GM19023 (cell line): ENCODE measurements around the gene RGS1.

ENCODE experiments used
- ATAC-seq: cut with Tn5 transposase; IDR thresholded peaks from one replicate; pipeline ENCODE4 v1.9.1; 2021; ENCODE audit warnings: mild to moderate bottlenecking, moderate library complexity; ENCODE audit not compliant: unreplicated experiment

Gene RGS1

DNA sequence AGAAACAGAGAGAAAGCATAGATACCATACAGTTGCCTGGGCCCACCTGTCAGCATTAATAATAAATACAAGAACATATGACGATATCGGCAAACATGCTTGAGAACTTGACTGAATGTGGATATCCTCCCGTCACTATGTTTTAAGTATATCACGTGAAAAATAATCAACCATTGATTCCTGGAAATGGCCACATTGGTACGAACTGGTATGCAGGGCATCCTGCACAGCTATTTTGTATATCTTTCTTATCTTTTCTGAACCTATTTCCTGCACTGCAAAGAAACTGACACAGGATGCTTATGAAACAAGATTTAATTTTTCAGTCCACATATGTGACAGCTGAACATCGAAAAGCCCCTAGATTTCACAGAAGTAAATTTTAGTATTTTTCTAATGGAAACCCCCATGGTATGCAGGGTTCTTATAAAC is 22.8 kb upstream of the RGS1 start:
- ATAC-seq, result no peak

- no peak for ATAC-seq
Measured at GRCh38 chr1:192553741-192554140, 21.8 kb upstream of the RGS1 start.

GRCh38 chr1:192554904-192555303 is 20.7 kb upstream of the RGS1 start:
- no peak for ATAC-seq

DNA sequence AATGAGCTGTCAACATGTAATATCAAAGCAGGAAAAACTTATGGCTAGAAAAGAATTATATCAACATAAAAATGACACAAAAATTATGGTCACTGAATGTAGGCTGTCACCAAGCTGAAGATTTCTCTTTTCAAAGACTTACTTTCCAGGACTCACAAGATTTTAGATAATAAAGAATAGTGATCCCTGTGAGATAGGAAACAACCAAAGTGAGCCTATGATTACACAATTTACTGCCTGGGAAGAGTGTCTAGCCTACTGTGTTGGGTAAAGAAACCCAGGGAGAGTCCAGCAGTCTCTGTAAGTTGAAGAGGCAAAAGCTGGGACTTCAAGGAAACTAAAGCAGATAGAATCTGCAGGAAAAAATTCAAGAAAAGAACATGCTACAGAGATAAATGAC is 20.2 kb upstream of the RGS1 start:
- ATAC-seq, result no peak

GRCh38 chr1:192557841-192558595 is 17.6 kb upstream of the RGS1 start:
- ATAC-seq, result no peak

DNA sequence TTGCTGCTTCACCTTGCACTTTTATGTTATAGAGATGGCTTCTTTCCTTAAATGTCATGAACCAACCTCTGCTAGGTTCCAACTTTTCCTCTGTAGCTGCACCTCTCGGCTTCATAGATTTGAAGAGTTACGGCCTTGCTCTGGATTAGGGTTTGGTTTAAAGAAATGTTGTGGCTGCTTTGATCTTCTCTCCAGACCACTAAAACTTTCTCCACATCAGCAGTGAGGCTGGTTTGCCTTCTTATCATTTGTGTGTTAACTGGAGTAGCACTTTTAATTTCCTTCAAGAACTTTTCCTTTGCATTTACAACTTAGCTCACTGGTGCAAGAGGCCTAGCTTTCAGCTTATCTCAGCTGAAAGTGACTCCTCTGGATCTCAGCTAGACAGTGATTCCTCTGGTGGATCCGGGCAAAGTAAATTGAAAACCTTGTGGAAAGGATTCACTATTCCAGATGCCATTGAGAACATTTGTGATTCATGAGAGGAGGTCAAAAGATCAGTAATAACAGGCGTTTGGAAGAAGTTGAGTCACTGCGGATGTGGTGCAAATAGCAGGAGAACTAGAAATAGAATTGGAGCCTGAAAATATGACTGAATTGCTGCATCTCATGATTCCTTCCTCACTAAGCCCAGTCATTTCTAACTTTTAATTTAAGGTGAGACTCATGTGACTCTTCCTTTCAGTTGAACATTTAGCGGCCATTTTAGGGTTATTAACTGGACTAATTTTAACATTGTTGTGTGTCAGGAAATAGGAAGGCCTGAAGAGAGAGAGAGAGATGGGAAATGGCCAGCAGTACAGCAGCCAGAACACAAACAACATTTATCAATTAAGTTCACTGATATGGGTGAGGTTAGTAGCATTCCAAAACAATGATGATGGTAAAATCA is 16.2 kb upstream of the RGS1 start:
- ATAC-seq, result peak; percentile 59

GRCh38 chr1:192561301-192561700 is 14.3 kb upstream of the RGS1 start:
- no peak for ATAC-seq

GRCh38 chr1:192563129-192563528 is 12.4 kb upstream of the RGS1 start:
- ATAC-seq, result no peak

DNA sequence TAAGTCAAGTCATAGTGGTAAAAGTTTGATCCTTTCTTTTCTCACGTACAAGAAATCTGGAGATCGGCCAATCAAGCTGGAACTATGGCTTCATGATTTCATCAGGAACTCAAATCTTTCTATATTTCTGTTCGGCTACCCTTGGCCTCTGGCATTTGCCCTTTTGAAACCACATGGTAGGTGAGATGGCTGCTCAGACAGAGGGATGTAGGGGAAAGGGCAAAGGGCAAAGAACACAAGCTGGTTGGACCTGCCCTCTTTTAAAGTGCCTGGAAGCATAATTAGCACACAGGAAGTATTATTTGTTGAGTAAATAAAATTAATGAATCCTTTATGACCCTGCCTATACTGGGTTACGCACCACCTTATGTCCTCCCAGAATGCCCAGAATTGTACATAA is 11.5 kb upstream of the RGS1 start:
- no peak for ATAC-seq

GRCh38 chr1:192565946-192566345 is 9.6 kb upstream of the RGS1 start:
- no peak for ATAC-seq

DNA sequence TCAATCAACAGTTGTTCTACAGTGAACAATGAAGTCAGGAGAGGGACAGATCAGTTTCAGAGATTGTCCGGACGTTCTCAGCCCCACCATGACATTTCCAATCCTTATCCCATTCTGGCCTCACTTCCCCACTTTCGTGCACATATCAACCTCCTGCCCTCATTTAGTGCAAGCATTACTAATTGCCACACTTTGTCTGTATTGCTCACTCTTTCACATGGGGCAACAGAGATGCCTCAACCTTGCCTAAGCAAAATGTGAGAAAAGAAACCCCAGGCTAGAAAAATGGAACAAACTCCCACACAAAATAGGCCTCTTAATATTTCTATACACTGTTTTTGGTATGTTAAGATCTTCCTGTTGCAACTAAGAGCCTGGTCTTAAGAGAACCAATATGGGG is 8.9 kb upstream of the RGS1 start:
- no peak for ATAC-seq

- ATAC-seq, result no peak
Measured at GRCh38 chr1:192568063-192568462, 7.5 kb upstream of the RGS1 start.

GRCh38 chr1:192571668-192572067 is 3.9 kb upstream of the RGS1 start:
- ATAC-seq, result no peak

GRCh38 chr1:192573499-192573898 is 2.1 kb upstream of the RGS1 start:
- ATAC-seq, result no peak

- ATAC-seq, result no peak
Measured at GRCh38 chr1:192574073-192574472, 1.5 kb upstream of the RGS1 start.

GRCh38 chr1:192576190-192577144 is 894 bp downstream of the RGS1 start:
- no peak for ATAC-seq

GRCh38 chr1:192577145-192578140 is 1.9 kb downstream of the RGS1 start:
- no peak for ATAC-seq

DNA sequence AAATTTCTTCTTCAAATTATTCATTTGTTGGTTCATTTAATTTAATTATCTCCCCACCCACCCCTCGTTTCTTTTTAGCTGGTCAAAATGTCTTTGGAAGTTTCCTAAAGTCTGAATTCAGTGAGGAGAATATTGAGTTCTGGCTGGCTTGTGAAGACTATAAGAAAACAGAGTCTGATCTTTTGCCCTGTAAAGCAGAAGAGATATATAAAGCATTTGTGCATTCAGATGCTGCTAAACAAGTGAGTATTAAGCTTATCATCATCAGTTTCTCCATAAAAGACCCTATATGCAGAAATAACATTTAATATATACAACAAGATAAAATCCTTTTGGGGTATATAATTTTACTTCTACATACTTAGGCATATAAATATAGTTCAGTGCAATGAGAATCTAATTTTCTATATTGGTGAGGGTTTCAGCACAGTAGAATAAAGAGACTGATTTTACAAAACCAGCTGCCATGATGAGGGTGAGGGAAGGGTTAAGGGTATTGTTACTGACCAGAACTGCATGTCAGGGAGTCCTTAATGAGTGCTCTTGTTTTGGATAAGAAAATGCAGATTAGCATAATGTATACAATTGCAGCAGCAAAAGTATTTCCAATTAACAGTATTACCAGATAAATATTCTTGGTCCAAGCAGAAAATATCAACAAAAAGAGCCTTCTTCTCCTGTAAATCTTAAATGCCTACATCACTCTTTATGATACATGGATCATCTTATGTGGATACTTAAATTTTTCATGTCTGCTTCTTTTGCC is 2.8 kb downstream of the RGS1 start:
- ATAC-seq, result no peak
